Measurements from ENCODE around the gene VRK3. TPM values are rescaled to one million over a fixed set of nuclear protein-coding genes. Genes with fewer than 3 reads are reported as not detected.
"Not testable (repeated sequence)": the region's sequence is repeated elsewhere in the genome, so short reads cannot be mapped to it uniquely, and the experiment has no call there.

Gene VRK3
- total RNA-seq, 1 donor from 2014 or later = 33.6 TPM

- no peak for DNase-seq (ENCODE audit: low read depth)
- TF ChIP-seq, protein P1, sequence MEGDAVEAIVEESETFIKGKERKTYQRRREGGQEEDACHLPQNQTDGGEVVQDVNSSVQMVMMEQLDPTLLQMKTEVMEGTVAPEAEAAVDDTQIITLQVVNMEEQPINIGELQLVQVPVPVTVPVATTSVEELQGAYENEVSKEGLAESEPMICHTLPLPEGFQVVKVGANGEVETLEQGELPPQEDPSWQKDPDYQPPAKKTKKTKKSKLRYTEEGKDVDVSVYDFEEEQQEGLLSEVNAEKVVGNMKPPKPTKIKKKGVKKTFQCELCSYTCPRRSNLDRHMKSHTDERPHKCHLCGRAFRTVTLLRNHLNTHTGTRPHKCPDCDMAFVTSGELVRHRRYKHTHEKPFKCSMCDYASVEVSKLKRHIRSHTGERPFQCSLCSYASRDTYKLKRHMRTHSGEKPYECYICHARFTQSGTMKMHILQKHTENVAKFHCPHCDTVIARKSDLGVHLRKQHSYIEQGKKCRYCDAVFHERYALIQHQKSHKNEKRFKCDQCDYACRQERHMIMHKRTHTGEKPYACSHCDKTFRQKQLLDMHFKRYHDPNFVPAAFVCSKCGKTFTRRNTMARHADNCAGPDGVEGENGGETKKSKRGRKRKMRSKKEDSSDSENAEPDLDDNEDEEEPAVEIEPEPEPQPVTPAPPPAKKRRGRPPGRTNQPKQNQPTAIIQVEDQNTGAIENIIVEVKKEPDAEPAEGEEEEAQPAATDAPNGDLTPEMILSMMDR (conservative IDR thresholded peaks at IDR 0.05; ENCODE audit: low read depth, low read length) = no peak
- H3K4me3 ChIP-seq (ENCODE audit: low read depth, low read length) = no peak overlapping the region
These were observed 33.3 kb upstream of the VRK3 start for GRCh38 chr19:50058425-50058824.

- DNase-seq (ENCODE audit: low read depth) = no peak
- TF ChIP-seq, protein P1 (conservative IDR thresholded peaks at IDR 0.05; ENCODE audit: low read depth, low read length) = no peak
- H3K4me3 ChIP-seq (ENCODE audit: low read depth, low read length) = no peak overlapping the region
These were observed 27.9 kb upstream of the VRK3 start for GRCh38 chr19:50053119-50053518.

DNA sequence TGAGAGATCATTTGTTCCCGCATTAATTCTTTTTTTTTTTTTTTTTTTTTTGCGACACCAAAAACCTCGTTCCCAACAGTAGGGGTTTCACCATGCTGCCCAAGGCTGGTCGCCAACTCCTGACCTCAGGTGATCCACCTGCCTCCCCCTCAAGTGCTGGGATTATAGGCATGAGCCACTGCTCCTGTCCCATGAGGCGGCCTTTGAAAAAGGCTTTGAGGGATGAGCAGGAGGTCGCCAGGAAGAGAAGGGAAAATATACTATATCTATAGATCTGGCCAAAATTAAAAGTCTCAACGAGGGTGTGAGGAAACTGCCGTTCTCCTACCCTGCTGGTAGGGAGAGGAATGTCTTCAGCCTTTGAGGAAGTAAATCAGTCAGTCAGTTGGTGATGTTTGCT, 26.8 kb upstream of the VRK3 start:
- no peak for DNase-seq (ENCODE audit: low read depth)
- TF ChIP-seq, protein P1 (conservative IDR thresholded peaks at IDR 0.05; ENCODE audit: low read depth, low read length) = no peak
- H3K4me3 ChIP-seq (ENCODE audit: low read depth, low read length) = no peak overlapping the region

GRCh38 chr19:50051228-50051895, 26.2 kb upstream of the VRK3 start:
- DNase-seq (ENCODE audit: low read depth) = not testable (repeated sequence)
- peak overlapping the region; percentile 49 for H3K4me3 ChIP-seq (ENCODE audit: low read depth, low read length)

DNA sequence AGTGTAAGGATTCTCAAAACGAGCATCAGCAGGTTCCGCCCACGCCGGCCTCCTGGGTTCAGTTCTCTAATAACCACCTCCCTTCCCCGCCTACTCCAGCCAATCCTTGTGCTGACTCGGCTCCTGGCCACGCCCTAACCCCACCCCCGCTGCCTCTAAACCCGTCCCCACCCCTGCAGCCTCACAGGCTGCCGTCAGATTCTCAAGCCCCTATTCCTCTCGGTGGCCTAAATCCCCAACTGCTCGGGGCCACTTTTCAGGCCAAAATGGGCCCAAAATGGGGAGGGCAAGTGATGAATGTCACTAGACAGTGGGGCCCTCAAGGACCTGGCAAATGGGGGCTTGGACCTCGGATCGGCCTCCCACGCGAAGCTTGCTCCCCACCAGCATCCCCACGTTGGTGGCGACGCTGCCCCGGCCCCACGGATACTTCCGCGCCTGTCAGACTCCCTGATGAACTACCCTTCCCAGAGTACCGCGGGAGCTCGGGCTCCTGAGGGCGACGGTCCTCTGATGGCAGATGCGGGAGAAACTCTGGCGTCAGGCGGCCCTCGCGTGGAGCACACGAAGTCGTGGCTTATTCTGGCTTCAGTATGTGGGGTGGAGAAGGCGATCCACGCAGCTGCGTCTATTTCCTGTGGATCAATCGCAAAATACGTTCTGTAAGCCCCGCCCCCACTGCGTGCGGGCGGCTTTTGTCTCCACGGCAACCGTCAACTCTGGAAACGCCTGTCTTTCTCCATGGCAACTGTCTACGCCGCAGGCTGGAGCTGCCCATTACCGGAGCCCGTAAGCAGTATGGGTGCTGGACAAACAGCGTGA, 25.4 kb upstream of the VRK3 start:
- TF ChIP-seq, protein P1 (conservative IDR thresholded peaks at IDR 0.05; ENCODE audit: low read depth, low read length) = no peak
- peak overlapping the region; percentile 49 for H3K4me3 ChIP-seq (ENCODE audit: low read depth, low read length)
- peak; percentile 10 for DNase-seq (ENCODE audit: low read depth)

DNA sequence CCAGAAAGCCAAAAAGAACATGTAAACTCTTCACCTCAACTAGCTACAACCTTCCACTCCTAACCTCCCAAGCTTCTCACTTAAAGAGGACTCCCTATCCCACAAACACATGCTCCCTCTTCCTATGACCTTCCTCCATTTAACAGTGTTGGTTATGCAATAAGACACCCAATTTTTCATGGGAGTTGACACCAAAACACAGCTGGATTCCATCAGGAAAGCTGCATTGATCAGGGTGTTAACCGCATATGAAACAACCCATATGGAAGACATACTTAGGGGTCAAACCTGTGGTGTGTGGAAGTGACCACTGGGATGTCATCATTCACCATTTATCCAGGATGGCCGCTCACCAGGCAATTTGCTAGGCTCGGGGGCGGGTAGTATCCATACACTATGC, 22.5 kb upstream of the VRK3 start:
- no peak overlapping the region for H3K4me3 ChIP-seq (ENCODE audit: low read depth, low read length)
- TF ChIP-seq, protein P1 (conservative IDR thresholded peaks at IDR 0.05; ENCODE audit: low read depth, low read length) = no peak
- DNase-seq (ENCODE audit: low read depth) = no peak

- TF ChIP-seq, protein P1 (conservative IDR thresholded peaks at IDR 0.05; ENCODE audit: low read depth, low read length) = peak; percentile 46
- H3K4me3 ChIP-seq (ENCODE audit: low read depth, low read length) = no peak overlapping the region
- DNase-seq (ENCODE audit: low read depth) = no peak
These were observed 21.7 kb upstream of the VRK3 start for GRCh38 chr19:50046649-50047503.

All from epithelial cell of proximal tubule (primary cell).